ENCODE data around the gene SOX1. TPM values are rescaled to one million over a fixed set of nuclear protein-coding genes. Genes with fewer than 3 reads are reported as not detected.

The SOX1 gene
- not detected in 2 replicates for polyA plus RNA-seq (2013)

GRCh38 chr13:112067116-112067741 is at the start of gene SOX1:
Gene SOX1, plus strand, starts transcription at chr13:112067149. Its CDS starts 510 bp downstream, at chr13:112067659.
- Histone ChIP-seq H3K36me3 (ENCODE audit: control insufficient read depth in 1 of 2, insufficient read depth in 2 of 2, low read length in 2 of 2) (no peaks in the 10 kb centered on the region), H2AK5ac (ENCODE audit: low read length) (no peak within 1 kb of the TSS), H3K4me2 (ENCODE audit: low read length) (peak within 1 kb of the TSS; percentile 49), H3K9me3 (ENCODE audit: insufficient read depth, low read depth, low read length) (peaks cover 6% of the 10 kb centered on the region), H4K12ac (ENCODE audit: low read depth, low read length) (no peak within 1 kb of the TSS), H2BK120ac (ENCODE audit: insufficient read depth, low read length, poor library complexity) (no peak within 1 kb of the TSS), H3K14ac (ENCODE audit: low read length) (no peak within 1 kb of the TSS), H3K27me3 (ENCODE audit: insufficient read depth, low read length) (peaks cover 87% of the 10 kb centered on the region), H3K79me2 (ENCODE audit: control insufficient read depth, insufficient read depth, low read length, poor library complexity) (no peaks in the 10 kb centered on the region), H4K8ac (ENCODE audit: low read depth, low read length) (no peak within 1 kb of the TSS), H2AFZ (ENCODE audit: insufficient read depth, low read length, poor library complexity) (no peak within 1 kb of the TSS), H3K9ac (ENCODE audit: low read length) (no peak within 1 kb of the TSS), H2BK5ac (ENCODE audit: low read depth, low read length, poor library complexity) (no peak within 1 kb of the TSS), H3K27ac (ENCODE audit: low read depth, low read length) (no peak within 1 kb of the TSS), H4K91ac (ENCODE audit: low read depth, low read length) (no peak within 1 kb of the TSS), H3K18ac (ENCODE audit: low read length) (no peak within 1 kb of the TSS), H2BK12ac (ENCODE audit: low read length) (no peak within 1 kb of the TSS), H3K4me1 (ENCODE audit: control insufficient read depth in 1 of 2, insufficient read depth in 2 of 2, low read length in 2 of 2) (peaks cover 8% of the 10 kb centered on the region in 2 experiments), H3K79me1 (ENCODE audit: low read length) (no peaks in the 10 kb centered on the region), H3K23ac (ENCODE audit: low read length) (no peak within 1 kb of the TSS), H3K4ac (ENCODE audit: low read depth, low read length) (no peak within 1 kb of the TSS), H3K4me3 (ENCODE audit: low read depth, low read length) (no peak within 1 kb of the TSS)
- no CpG with 5 or more reads among the region's 66 CpGs for WGBS (ENCODE audit: extremely low coverage, insufficient coverage, insufficient read length)
- DNase-seq: no peak

GRCh38 chr13:112024577-112024976 is 42.4 kb upstream of the SOX1 start:
- no peak overlapping the region for H2BK120ac ChIP-seq (ENCODE audit: insufficient read depth, low read length, poor library complexity)

GRCh38 chr13:112027250-112027649 is 39.7 kb upstream of the SOX1 start:
- Histone ChIP-seq H4K12ac (ENCODE audit: low read depth, low read length) (no peak overlapping the region), H2BK5ac (ENCODE audit: low read depth, low read length, poor library complexity) (no peak overlapping the region), H3K9me3 (ENCODE audit: insufficient read depth, low read depth, low read length) (peaks cover 26% of the 10 kb centered on the region), H3K4me1 (ENCODE audit: control insufficient read depth in 1 of 2, insufficient read depth in 2 of 2, low read length in 2 of 2) (no peaks in the 10 kb centered on the region), H3K79me2 (ENCODE audit: control insufficient read depth, insufficient read depth, low read length, poor library complexity) (no peaks in the 10 kb centered on the region), H3K79me1 (ENCODE audit: low read length) (no peaks in the 10 kb centered on the region), H2BK120ac (ENCODE audit: insufficient read depth, low read length, poor library complexity) (no peak overlapping the region), H4K91ac (ENCODE audit: low read depth, low read length) (no peak overlapping the region), H3K18ac (ENCODE audit: low read length) (no peak overlapping the region), H2AK5ac (ENCODE audit: low read length) (no peak overlapping the region), H3K4me2 (ENCODE audit: low read length) (no peak overlapping the region), H4K8ac (ENCODE audit: low read depth, low read length) (no peak overlapping the region), H3K4me3 (ENCODE audit: low read depth, low read length) (no peak overlapping the region), H3K27ac (ENCODE audit: low read depth, low read length) (no peak overlapping the region), H2BK12ac (ENCODE audit: low read length) (no peak overlapping the region), H3K36me3 (ENCODE audit: control insufficient read depth in 1 of 2, insufficient read depth in 2 of 2, low read length in 2 of 2) (no peaks in the 10 kb centered on the region), H3K4ac (ENCODE audit: low read depth, low read length) (no peak overlapping the region), H3K27me3 (ENCODE audit: insufficient read depth, low read length) (no peaks in the 10 kb centered on the region), H3K14ac (ENCODE audit: low read length) (no peak overlapping the region), H3K23ac (ENCODE audit: low read length) (no peak overlapping the region), H3K9ac (ENCODE audit: low read length) (no peak overlapping the region), H2AFZ (ENCODE audit: insufficient read depth, low read length, poor library complexity) (no peak overlapping the region)
- WGBS (ENCODE audit: extremely low coverage, insufficient coverage, insufficient read length): no CpG with 5 or more reads among the region's 11 CpGs
- DNase-seq: no peak

More at GRCh38 chr13:112024577-112024976, 42.4 kb upstream of the SOX1 start:
- Histone ChIP-seq H4K12ac (ENCODE audit: low read depth, low read length) (no peak overlapping the region), H2AFZ (ENCODE audit: insufficient read depth, low read length, poor library complexity) (no peak overlapping the region), H3K9ac (ENCODE audit: low read length) (no peak overlapping the region), H4K8ac (ENCODE audit: low read depth, low read length) (no peak overlapping the region), H3K9me3 (ENCODE audit: insufficient read depth, low read depth, low read length) (peaks cover 25% of the 10 kb centered on the region), H3K18ac (ENCODE audit: low read length) (no peak overlapping the region), H2BK5ac (ENCODE audit: low read depth, low read length, poor library complexity) (no peak overlapping the region), H3K4me2 (ENCODE audit: low read length) (no peak overlapping the region), H3K4me3 (ENCODE audit: low read depth, low read length) (no peak overlapping the region), H2AK5ac (ENCODE audit: low read length) (no peak overlapping the region), H3K27ac (ENCODE audit: low read depth, low read length) (no peak overlapping the region), H3K23ac (ENCODE audit: low read length) (no peak overlapping the region), H3K14ac (ENCODE audit: low read length) (no peak overlapping the region), H3K79me2 (ENCODE audit: control insufficient read depth, insufficient read depth, low read length, poor library complexity) (no peaks in the 10 kb centered on the region), H3K27me3 (ENCODE audit: insufficient read depth, low read length) (no peaks in the 10 kb centered on the region), H4K91ac (ENCODE audit: low read depth, low read length) (no peak overlapping the region), H3K79me1 (ENCODE audit: low read length) (no peaks in the 10 kb centered on the region), H3K4me1 (ENCODE audit: control insufficient read depth in 1 of 2, insufficient read depth in 2 of 2, low read length in 2 of 2) (no peaks in the 10 kb centered on the region), H2BK12ac (ENCODE audit: low read length) (no peak overlapping the region), H3K4ac (ENCODE audit: low read depth, low read length) (no peak overlapping the region), H3K36me3 (ENCODE audit: control insufficient read depth in 1 of 2, insufficient read depth in 2 of 2, low read length in 2 of 2) (no peaks in the 10 kb centered on the region)
- WGBS (ENCODE audit: extremely low coverage, insufficient coverage, insufficient read length): no CpG with 5 or more reads among the region's 11 CpGs
- DNase-seq: no peak

GRCh38 chr13:112028481-112028880 is 38.5 kb upstream of the SOX1 start:
- Histone ChIP-seq H4K91ac (ENCODE audit: low read depth, low read length) (no peak overlapping the region), H4K8ac (ENCODE audit: low read depth, low read length) (no peak overlapping the region), H3K23ac (ENCODE audit: low read length) (no peak overlapping the region), H4K12ac (ENCODE audit: low read depth, low read length) (no peak overlapping the region), H3K14ac (ENCODE audit: low read length) (no peak overlapping the region), H3K4ac (ENCODE audit: low read depth, low read length) (no peak overlapping the region), H3K27ac (ENCODE audit: low read depth, low read length) (no peak overlapping the region), H3K79me2 (ENCODE audit: control insufficient read depth, insufficient read depth, low read length, poor library complexity) (no peaks in the 10 kb centered on the region), H3K36me3 (ENCODE audit: control insufficient read depth in 1 of 2, insufficient read depth in 2 of 2, low read length in 2 of 2) (no peaks in the 10 kb centered on the region), H3K9me3 (ENCODE audit: insufficient read depth, low read depth, low read length) (peaks cover 26% of the 10 kb centered on the region), H2AK5ac (ENCODE audit: low read length) (no peak overlapping the region), H2BK5ac (ENCODE audit: low read depth, low read length, poor library complexity) (no peak overlapping the region), H2BK12ac (ENCODE audit: low read length) (no peak overlapping the region), H3K27me3 (ENCODE audit: insufficient read depth, low read length) (no peaks in the 10 kb centered on the region), H3K4me2 (ENCODE audit: low read length) (no peak overlapping the region), H3K18ac (ENCODE audit: low read length) (no peak overlapping the region), H3K79me1 (ENCODE audit: low read length) (no peaks in the 10 kb centered on the region), H2AFZ (ENCODE audit: insufficient read depth, low read length, poor library complexity) (no peak overlapping the region), H3K9ac (ENCODE audit: low read length) (no peak overlapping the region), H2BK120ac (ENCODE audit: insufficient read depth, low read length, poor library complexity) (no peak overlapping the region), H3K4me3 (ENCODE audit: low read depth, low read length) (no peak overlapping the region), H3K4me1 (ENCODE audit: control insufficient read depth in 1 of 2, insufficient read depth in 2 of 2, low read length in 2 of 2) (no peaks in the 10 kb centered on the region)
- no peak for DNase-seq
- no CpG with 5 or more reads among the region's 14 CpGs for WGBS (ENCODE audit: extremely low coverage, insufficient coverage, insufficient read length)

Measured in trophoblast cell (in vitro differentiated cells and primary cell).